Activated effector memory CD4-positive, alpha-beta T cell treated with anti-CD3 and anti-CD28 coated beads, Interleukin-2, amount 50 U/mL, for 16 hours (primary cell): ENCODE results near the gene EGFL7.
"Not testable (repeated sequence)": the region's sequence is repeated elsewhere in the genome, so short reads cannot be mapped to it uniquely, and the experiment has no call there.

ENCODE experiments used
- DNase-seq: peaks from one replicate; pipeline ENCODE4 v3.0.0-alpha.2; 2020

Gene EGFL7

GRCh38 chr9:136705564-136705963 lies 42.8 kb downstream of the EGFL7 start:
- DNase-seq: no peak

DNA sequence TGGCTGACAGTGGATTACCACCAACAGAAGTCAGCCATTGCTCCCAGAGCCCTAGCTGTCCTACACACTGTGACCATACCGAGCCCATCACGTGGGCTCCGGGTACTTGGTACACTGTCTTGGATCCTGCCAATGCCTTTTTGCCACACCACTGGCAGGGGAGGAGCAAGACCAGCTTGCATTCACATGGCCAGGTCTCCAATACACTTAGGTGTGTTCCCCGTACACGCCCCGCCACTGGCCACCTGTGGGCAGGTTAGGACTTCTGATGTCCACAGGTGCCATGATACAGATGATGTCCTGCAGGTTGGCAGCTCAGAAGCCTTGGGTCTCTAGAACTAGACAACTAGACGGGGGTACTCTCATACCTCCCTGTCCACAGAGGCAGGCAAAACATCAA lies 44.3 kb downstream of the EGFL7 start:
- no peak for DNase-seq

- DNase-seq: no peak
Observed at GRCh38 chr9:136707849-136708517, 45.3 kb downstream of the EGFL7 start.

- no peak for DNase-seq
Observed at GRCh38 chr9:136709454-136710109, 46.9 kb downstream of the EGFL7 start.

GRCh38 chr9:136710543-136710942 lies 47.8 kb downstream of the EGFL7 start:
- DNase-seq: no peak

DNA sequence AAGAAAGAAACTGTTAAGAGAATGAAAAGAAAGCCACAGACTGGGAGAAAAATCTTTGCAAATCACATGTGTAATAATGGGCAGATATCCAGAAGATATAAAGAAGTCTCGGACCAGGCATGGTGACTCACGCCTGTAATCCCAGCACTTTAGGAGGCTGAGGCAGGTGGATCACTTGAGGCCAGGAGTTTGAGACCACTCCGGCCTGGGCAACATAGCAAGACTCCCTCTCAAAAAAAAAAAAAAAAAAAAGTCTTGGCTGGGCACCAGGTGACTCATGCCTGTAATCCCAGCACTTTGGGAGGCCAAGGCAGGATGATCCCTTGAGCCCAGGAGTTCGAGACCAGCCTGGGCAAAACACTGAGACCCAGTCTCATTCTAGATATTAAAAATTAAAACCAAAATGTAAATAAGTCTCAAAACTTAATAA lies 48.5 kb downstream of the EGFL7 start:
- not testable (repeated sequence) for DNase-seq

DNA sequence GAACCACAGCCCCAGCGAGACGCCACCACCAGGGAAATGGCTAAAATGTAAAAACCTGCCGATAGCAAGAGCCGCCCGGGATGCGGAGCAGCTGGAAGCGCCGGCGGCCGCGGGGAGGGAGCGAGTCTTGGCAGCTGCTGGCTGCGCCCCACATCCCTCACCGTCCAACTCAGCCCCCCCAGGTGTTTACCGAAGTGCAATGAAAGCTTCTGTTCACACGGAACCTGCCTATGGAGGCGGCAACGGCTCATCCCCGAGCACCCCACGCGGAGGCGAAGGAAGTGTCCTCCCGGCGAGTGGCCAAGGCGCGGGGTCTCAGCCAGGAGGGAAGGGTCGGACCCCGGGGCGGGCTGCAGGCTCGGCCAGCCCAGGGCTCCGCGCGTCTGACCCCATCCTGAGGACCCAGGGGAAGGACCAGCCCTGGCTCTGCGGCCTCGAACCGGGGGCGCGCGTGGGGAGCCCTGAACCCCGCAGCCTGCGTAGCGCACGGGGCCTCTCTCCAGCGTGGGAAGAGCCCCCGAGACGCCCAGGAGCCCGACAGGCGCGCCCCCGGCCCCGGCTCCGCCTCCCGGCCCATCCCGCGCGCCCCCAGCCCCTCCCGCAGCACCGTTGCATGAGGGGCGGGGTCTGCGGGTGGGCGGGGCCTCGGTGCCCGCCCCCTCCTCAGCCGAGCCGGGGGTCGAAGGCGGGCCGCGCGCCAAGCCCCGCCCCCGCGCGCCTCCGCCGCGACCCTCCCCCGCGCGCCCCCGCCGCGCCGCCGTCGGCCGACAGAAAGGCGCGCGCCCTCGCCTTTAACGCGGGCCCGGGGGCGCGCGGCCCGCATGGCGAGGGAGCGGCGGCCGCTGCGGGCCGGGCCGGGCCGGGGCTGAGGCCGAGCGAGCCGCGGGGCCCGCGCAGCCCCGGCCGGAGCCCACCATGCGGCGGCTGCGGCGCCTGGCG lies 49.3 kb downstream of the EGFL7 start, which contains the start of gene DIPK1B:
Gene DIPK1B, plus strand, starts transcription at position 822 of the 939 bp plus-strand sequence. Its CDS starts 94 bp downstream, at position 916.
- no peak for DNase-seq

- no peak for DNase-seq
Observed at GRCh38 chr9:136712690-136713544, 50.2 kb downstream of the EGFL7 start.

DNA sequence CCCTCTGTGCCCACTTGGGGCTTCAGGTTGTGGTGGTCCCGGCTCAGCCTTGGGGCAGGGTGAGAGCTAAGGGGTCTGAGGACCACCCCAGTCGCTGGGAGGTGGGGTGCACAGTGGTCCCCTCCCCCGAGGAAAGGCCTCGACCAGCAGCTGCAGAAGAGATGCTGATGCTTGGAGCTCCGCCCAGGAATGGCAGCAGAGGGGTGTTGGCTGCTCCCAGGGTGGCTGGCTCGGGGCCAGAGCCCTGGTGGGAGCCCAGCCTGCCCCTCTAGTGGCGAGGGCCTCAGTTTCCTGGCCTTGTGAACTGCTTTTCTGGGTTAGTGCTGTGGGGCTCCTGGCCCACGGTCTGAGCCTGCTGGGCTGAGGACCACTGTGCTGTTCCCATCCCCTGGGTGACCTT lies 50.8 kb downstream of the EGFL7 start:
- no peak for DNase-seq

DNA sequence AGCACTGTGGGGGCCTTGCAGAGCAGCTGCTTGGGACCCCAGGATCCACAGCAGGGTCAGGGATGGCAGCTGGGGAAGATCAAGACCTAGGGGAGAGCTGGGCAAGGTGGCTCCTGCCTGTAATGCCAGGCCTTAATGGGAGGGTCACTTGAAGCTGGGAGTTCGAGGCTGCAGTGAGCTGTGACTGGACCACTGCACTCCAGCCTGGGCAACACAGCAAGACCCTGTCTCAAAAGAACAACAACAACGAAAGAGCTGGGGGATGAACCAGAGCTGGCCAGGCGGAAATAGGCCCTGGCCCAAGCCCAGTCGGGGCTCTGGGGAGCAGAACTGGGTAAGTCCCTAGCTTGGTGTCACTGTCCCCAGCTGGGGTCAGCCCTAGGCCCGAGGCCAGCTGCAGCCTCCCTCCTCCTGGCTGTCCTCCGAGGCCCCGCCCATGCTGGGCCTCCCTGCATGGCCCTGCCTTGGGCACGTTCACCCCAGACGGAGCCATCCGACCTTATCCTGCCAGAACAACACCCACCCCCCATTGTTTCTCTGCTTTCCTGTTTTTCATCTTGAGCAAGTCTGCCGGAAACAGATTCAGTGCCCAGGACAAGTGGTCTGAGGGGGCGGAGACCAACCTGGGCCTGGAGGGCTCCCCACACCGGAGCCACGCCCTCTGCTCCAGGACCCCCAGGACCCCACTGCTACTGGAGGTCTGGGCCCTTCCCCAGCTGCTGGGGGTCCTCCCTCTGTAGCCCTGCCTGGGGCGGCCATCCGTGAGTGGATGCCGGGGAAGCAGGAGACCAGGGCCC lies 51.6 kb downstream of the EGFL7 start:
- DNase-seq: no peak

DNA sequence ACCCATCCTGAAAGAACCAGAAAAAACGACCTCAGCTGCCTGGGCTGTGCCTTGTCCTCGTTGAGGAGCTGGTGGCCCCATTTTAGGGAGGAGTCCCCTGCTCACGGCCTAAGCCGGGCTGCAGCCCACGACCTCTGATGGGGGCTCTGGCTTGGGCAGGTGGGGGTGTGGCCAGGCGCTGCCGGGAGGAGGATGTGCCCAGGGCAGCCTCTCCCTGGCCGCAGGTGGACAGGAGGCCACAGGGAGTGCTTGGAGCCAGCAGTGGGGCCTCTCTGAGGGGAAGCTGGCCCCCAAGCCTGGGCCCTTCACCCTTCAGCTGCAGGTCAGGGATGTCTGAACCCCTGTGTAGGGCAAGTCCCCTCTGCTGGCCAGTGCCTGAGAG lies 52.2 kb downstream of the EGFL7 start:
- no peak for DNase-seq

GRCh38 chr9:136717399-136717798 lies 54.7 kb downstream of the EGFL7 start:
- DNase-seq: no peak

DNA sequence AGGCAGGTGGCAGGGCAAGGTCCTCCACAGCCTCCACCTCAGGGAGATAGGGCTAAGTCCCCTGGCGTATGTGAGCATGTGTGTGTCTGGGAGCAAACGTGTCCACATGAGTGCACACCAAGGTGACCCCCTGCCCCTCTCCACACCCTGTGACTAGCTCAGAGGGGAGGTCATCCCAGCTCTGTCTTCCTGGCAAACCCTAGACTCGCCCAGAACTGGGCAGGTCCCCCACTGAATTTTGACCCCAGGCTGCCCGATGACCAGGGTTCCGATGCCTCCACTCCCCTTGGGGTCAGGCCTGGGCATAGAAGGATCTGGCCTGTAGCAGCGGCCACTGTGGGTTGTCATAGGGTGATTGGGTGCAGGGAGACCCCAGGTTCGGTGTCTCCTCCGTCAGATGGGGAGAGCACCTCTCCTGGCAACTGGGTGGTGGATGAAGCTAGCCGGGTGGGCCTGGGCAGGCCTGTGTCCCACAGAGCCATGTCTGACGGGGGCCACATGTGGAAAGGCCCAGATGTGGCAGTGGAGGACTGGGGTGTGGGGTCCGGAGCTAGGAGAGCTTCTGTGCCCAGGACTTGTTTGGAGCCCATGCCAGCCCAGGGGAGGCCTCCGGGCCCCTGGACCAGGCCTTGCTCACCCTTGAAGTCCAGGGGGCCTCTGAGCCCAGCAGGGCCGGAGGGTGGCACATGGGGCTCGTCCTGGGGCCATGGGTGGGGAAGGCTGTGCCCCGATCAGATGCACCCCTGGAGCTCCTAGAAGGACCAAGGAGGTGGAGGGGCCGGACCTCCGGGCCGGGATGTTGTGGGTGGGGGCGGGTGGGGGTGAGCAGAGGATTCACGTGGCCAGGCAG lies 55.9 kb downstream of the EGFL7 start:
- no peak for DNase-seq

DNA sequence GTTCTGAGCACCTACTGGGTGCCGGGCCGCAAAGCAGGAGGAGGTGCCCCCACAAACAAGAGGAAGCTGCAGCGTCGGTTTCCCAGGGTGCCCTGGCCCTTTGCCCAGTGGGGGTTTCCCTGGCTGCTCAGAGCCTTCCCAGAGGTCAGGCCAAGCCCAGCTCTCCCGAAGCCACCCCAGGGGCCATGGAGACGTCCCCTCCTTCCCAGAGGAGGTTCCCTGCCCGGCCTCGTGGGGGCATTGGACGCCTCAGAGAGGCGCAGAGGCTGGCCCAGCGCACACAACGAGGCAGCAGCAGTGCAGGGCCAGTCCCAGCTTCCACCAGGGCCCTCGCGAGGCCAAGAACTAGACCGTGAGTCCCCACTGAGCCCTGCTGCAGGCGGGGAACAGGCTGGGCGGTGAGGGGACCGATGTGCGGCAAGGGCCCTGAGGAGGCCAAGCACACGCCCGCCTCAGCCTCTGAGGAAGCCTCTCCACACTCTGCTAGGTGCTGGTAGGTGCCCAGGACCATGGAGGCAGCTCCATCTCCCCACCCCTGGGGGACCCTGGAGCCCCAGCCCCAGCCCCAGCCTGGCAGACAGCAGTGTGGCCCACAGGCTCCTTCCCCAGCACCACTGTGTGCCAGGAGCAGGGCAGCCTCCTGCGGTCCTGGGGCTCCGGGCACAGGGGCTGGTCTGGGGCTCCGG lies 56.6 kb downstream of the EGFL7 start:
- DNase-seq: no peak

DNA sequence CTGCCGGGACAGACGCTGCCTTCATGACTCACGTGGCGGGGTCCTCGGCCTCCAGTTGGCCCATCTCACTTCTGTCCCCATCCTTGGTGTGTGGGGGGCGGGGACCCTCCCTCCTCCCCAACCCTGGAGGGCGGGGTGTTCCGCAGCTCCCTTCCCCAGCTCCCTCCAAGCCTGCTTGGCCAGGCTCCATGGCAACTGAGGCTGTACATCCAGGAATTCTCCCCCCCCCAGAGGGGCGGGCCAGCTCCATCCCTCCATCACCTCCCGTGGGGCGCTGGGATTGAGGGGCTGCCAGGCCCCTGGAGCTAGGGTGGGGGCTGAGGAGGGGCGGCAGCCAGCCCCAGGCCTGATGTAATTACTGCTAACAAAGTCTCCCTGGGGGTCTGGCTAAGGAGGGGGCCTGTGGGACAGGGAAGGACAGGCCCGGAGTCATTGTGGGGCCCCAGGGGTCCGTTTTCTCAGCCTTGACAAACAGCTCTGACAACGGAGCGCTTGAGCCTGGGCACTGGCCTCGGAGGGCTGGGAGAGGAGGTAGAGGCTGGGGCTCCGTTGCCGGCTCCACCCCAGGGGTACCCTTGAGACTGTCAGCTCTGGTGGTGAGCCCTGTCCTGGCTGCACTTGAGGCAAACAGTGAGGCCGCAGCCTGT lies 57.7 kb downstream of the EGFL7 start:
- no peak for DNase-seq

- no peak for DNase-seq
Observed at GRCh38 chr9:136720898-136721338, 58.2 kb downstream of the EGFL7 start.

GRCh38 chr9:136721339-136722092 lies 58.8 kb downstream of the EGFL7 start:
- no peak for DNase-seq
